NCI-H2081 (cell line): Measurements from ENCODE around the gene CDIPT.
"Not testable (repeated sequence)": the region's sequence is repeated elsewhere in the genome, so short reads cannot be mapped to it uniquely, and the experiment has no call there.

Source experiments
- DNase-seq, 2 experiments: peaks; one replicate each; lab custom pipeline; 2025; lab: John Stamatoyannopoulos, UW

Gene CDIPT

DNA sequence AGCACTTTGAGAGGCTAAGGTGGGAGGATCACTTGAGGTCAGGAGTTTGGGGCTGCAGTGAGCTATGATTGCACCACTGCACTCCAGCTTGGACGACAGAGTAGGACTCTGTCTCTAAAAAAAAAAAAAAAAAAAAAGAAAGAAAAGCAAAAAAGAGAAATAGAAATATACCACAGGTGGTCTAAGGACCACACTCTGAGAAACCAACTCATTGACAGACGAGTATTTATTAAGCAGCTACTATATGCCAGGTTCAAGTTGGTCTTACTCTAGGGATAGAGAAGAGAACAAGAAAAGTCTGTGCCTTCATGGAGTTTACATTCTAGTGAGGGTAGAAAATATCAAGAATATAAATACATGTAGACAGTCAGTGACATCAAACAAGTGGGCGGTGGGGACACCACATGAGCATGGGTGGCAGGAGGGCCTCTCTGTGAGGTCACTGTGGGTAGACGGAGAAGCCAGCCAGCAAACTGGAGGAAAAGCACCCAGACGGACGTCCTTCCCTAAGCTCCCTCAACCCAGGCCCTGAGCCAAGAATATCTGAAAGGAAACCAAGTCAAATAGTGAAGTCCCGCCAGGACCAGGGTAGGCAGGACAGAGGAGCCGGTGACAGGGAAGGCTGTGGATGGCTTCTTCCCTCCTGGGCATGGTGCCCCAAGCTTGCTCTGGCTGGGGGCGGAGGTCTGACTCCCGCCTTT, 4.7 kb downstream of the CDIPT start:
- no peak for DNase-seq

DNA sequence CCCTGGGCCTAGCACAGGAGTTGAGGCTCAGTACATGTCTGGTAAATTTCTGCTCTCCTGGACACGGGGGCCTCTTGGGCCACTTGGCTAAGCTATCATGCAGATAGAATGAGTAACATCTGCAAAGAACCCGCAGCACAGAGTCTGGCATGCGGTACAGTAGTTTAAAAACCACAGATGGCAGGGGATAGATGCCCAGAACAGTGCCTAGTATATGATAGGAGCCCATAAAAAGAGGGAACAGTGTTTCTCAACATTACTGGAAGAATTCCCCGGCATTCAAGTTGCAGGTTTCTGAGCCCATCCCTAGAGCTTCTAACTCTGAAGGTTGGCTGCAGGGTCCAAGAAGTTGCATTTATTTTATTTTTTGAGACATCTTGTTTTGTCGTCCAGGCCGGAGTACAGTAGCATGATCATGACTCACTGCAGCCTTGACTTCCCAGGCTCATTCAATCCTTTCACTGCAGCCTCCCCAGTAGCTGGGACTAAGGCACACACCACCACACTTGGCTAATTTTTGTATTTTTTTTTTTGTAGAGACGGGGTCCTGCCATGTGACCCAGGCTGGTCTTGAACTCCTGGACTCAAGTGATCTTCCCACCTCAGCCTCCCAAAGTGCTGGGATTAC, 5.8 kb downstream of the CDIPT start:
- DNase-seq, result no peak

DNA sequence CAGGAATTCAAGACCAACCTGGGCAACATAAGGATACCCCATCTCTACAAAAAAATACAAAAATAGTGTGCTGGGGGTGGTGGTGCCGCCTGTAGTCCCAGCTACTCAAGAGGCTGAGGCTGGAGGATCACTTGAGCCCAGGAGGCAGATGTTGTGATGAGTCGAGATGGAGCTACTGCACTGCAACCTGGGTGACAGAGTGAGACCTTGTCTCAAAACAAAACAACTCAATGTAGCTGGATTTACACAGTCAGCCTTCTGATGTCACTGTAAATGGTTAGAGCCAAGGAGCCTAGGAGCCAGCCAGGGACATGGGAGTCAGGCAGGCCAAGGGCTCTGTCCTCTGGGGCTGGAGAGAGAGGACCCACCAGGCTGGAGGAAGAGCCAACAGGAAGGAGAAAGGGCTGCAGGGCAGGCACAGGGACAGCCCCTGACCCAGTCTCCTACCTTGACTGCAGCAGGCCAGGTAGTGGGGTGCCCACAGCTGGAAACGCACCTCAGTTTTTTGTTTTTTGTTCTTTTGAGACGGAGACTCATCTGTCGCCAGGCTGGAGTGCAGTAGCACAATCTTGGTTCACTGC, 8.4 kb downstream of the CDIPT start:
- DNase-seq, result no peak

GRCh38 chr16:29852654-29853053, 10.4 kb downstream of the CDIPT start:
- DNase-seq, result no peak

DNA sequence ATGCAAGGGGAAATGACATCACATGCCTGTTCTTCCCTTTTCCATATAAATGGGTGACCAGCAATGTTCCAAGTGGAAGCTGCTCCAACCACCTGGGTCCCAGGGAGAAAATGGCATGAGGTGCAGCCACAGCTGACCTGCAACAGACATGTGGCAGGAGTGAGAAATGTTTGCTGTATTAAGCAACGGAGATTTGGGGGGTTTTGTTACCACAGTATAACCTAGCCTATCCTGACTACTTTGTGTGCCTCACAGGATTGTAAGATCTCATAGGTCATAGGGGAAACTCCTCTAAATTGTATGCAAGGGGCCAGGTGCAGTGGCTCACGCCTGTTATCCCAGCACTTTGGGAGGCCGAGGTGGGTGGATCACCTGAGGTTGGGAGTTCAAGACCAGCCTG, 12.0 kb downstream of the CDIPT start:
- no peak for DNase-seq

DNA sequence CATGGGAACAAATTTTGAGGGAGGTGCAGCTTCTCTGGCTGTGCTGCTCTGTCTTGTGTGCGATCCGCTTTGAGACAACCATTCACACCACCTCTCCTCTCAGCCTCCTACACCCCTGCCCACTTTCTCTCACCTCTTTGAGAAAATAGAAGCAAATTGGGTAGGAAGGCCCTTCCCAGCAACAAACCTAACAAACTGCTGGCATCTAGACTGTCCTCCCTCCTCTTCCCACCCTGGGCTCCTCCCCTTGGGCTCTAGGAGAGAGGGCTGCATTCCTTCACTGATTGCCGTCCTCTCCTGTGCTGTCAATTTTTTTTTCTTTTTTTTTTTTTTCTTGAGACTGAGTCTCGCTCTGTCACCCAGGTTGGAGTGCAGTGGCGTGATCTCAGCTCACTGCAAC, 13.5 kb downstream of the CDIPT start:
- DNase-seq, result no peak

DNA sequence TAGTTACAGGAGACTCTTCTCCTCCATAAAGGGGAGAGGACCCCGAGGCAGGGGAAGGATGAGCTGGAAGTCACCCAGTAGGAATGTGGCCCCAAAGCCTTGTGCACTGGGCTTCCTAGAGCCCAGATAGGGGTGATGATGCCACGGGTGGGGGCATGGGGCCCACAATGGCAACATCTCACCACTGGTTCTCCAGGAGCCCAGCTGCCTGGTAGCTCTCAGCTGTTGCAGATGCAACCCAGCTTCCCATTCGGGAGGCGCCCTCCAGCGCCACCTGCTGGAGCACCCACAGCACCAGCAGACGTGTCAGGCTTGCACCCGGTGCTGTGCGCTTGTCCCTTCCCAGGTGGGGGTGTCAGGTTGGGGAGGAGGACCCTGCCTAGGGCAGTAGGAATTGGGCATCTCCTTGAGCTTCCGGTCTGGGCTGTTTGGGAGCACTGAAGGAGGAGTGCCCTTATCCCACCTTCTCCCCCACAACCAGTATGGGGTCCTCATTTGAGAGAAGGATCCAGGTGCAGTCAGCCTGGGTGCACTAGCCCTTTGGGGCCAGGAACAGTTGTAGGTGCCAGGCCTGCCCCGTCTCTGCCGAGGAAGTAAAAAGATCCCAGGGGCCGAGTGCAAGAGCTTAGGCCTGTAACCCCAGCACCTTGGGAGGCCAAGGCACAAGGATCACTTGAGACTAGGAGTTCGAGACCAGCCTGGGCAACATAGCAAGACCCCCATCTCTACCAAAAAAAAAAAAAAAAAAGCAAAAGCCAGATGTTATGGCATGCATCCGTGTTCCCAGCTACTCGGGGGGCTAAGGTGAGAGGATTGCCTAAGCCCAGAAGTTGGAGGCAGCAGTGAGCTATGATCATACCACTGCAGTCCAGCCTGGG, 14.4 kb downstream of the CDIPT start:
- peak; percentile 5 to 24 for DNase-seq

DNA sequence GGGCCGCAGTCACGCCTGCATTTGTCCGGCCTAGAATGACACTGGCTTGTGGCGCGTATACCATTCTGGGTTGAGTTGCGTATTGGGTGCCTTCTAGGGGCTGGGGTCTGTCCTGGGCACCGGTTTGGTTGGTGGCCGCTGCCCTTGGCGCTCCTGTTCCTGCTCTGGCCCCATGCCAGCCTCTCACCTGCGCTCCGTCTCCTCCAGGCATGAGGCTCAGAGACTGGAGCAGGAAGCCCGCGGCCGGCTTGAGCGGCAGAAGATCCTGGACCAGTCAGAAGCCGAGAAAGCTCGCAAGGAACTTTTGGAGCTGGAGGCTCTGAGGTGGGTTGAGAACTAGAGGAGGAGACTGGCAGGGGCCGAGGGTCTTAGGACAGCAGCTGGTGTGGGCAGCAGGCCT, 17.4 kb downstream of the CDIPT start:
- no peak for DNase-seq

DNA sequence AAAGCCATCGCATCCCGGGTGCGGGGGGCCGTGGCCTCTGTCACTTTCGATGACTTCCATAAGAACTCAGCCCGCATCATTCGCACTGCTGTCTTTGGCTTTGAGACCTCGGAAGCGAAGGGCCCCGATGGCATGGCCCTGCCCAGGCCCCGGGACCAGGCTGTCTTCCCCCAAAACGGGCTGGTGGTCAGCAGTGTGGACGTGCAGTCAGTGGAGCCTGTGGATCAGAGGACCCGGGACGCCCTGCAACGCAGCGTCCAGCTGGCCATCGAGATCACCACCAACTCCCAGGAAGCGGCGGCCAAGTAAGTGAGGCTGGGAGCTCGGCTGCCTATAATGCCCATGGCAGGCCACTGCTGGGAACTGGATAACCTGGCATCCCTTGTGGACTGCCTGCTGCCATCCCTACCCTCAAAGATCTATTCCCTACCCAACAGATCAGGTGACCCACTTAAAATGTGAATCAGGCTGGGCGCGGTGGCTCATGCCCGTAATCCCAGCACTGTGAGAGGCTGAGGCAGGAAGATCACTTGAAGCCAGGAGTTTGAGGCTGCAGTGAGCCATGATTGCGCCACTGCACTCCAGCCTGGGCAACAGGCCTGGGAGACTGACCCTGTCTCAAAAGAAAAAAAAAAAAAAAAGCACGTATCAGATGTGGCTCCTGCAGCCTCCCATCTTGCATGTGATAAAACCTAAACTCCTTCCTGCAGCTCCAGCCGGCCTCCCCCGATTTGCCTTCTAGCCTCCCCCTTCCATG, 18.3 kb downstream of the CDIPT start:
- no peak for DNase-seq

- no peak for DNase-seq
Measured at GRCh38 chr16:29843931-29844330, 19.1 kb downstream of the CDIPT start.

DNA sequence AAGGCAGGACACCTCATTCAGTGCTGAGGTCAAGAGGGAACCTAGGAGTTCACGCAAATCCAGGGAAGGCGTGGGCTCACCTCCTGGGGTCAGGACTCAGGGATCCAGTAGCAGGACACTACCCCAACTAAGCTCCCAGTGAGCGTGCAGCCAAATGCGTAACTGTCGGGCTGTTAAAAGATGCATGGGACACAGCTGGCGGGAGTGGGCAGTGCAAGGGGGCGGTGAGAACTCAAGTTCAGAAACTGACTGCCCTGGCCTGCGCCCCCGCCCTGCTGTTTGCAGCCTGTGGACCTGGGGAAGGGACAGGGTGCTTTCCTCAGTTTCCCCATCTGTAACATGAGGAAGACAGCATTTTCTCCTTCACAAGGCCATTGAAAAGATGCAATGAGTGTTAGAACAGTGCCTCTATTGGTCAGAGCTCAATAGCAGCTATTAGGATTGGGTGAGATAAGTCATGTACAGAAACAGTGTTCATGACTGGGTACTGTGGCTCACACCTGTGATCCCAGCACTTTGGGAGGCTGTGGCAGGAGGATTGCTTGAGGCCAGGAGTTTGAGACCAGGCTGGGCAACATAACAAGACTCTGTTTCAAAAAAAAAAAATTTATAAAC, 20.2 kb downstream of the CDIPT start:
- DNase-seq, result no peak

GRCh38 chr16:29841631-29842030, 21.4 kb downstream of the CDIPT start:
- DNase-seq, result no peak

GRCh38 chr16:29840240-29840639, 22.8 kb downstream of the CDIPT start:
- no peak for DNase-seq

- DNase-seq, result no peak
Measured at GRCh38 chr16:29839822-29840221, 23.2 kb downstream of the CDIPT start.

DNA sequence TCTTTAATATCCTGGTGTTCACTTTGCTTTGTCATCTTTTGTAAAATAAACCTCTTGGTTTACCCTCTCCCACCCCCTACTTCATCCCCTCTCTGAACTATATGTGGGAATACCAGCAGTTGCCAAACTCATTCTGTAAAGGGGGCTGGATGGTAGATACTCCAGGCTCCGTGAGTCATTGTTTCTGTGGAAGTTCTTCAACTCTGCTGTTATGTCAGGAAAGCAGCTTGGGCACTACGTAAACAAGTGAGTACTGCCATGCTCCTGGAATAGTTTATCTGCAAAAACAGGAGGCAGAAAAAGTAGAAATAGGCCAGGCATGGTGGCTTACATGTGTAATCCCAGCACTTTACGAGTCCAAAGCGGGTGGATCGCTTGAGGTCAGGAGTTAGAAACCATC, 25.2 kb downstream of the CDIPT start:
- DNase-seq, result no peak

DNA sequence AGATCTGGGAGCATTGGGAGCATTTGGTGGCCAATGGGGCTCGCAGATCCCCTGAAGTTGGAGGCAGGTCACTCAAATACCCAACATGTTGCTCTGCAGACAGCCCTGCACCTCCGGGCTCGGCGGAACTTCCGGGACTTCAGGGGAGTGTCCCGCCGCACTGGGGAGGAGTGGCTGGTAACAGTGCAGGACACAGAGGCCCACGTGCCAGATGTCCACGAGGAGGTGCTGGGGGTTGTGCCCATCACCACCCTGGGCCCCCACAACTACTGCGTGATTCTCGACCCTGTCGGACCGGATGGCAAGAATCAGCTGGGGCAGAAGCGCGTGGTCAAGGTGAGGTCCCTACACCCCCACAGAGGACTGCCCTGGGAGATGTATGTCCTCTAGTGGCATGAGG, 26.4 kb downstream of the CDIPT start:
- DNase-seq, result no peak

GRCh38 chr16:29835926-29836325, 27.1 kb downstream of the CDIPT start:
- no peak for DNase-seq

GRCh38 chr16:29834079-29834478, 28.9 kb downstream of the CDIPT start:
- DNase-seq, result no peak

GRCh38 chr16:29833219-29833618, 29.8 kb downstream of the CDIPT start:
- not testable (repeated sequence) for DNase-seq

DNA sequence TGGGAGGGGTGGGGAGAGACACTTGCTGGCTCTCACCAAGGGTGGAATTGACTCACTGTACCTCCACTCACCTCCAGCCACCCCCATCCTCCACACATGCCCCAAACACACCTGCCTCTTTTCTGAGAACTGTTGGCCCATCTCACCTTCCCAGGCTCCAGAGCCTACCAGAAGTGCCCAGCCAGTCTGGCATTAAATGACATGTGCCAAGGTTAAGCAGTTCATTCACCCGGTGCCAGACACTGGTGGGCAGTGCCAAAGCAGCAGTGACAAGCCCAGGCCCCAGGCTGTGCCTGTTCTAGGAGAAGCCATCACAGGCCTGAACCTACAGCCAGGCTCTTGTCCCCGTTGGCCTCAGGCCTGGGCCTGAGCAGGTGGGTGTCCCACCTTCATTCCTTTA, 31.5 kb downstream of the CDIPT start:
- no peak for DNase-seq

DNA sequence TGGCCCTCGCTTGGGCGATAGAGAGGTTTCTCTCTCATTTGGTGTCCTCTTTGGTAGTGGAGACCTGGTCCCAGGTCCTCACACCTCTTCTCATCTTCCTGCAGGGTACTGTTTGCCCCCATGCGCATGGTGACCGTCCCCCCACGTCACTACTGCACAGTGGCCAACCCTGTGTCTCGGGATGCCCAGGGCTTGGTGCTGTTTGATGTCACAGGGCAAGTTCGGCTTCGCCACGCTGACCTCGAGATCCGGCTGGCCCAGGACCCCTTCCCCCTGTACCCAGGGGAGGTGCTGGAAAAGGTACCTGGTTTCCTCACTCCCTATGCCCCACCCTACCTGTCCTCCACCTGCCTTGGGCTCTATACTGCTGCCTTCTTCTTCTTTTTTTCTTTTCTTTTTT, 32.3 kb downstream of the CDIPT start:
- DNase-seq, result no peak

GRCh38 chr16:29826342-29826695, 36.7 kb downstream of the CDIPT start:
- no peak for DNase-seq
